Measurements from ENCODE around the gene LMTK2.

GRCh38 chr7:98163269-98163668 is 56.6 kb downstream of the LMTK2 start:
- no peak for TF ChIP-seq GATA2 (IDR thresholded peaks at IDR 0.05; ENCODE audit: low read depth, low read length)
- no peak for TF ChIP-seq GATA3 (IDR thresholded peaks at IDR 0.05; ENCODE audit: low read depth, low read length)

All from SH-SY5Y (cell line).